Measurements from ENCODE around the gene MSI2. TPM values are rescaled to one million over a fixed set of nuclear protein-coding genes. Genes with fewer than 3 reads are reported as not detected.

MSI2 gene
- total and polyA plus RNA-seq, 2 donors (not counting 1 experiment from before 2014, with no cell fraction given), result 16.1 to 196 TPM

DNA sequence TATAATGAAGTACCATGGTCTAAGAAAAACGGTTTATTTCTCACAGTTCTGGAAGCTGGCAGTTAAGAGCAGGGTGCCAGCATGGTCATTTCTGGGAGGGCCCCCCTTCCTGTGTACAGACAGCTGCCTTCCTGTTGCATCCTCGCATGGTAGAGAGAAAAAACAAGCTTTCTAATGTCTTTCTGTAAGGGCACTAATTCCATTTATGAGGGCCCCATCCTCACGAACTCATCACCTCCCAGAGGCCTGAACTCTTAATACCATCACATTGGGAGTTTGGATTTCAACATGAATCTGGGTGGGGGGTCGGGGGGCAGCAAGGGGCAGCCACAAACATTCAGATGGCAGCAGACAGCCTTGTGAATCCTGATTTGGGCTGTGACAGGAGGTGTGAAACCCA is 339.1 kb downstream of the MSI2 start:
- no peak overlapping the region for H2AFZ ChIP-seq (ENCODE audit: insufficient read depth, low read depth, low read length, poor library complexity, severe bottlenecking)
- no peak for TF ChIP-seq CTCF (IDR thresholded peaks at IDR 0.05)
- TF ChIP-seq EZH2 (IDR thresholded peaks at IDR 0.05; ENCODE audit: borderline replicate concordance, insufficient read depth, low read depth, low read length, poor library complexity, severe bottlenecking), result no peak
- POLR2A ChIA-PET, result no interaction called here
- H3K79me2 ChIP-seq (ENCODE audit: control insufficient read depth, insufficient read depth, low read length), result peaks cover 2% of the 10 kb centered on the region
- Mint-ChIP-seq H3K4me3 (no peak overlapping the region), H3K27me3 (no peaks in the 10 kb centered on the region), H3K9me3 (ENCODE audit: insufficient read depth) (peaks cover 2% of the 10 kb centered on the region), H3K27ac (no peak overlapping the region), H3K4me1 (peaks cover 25% of the 10 kb centered on the region)
- H4K20me1 ChIP-seq (ENCODE audit: control insufficient read depth, insufficient read depth, low read length, poor library complexity, severe bottlenecking), result no peaks in the 10 kb centered on the region
- no peak for ATAC-seq (ENCODE audit: low read depth)
- no peak for DNase-seq
- H3K9ac ChIP-seq (ENCODE audit: low read length), result no peak overlapping the region
- no peaks in the 10 kb centered on the region for H3K27me3 ChIP-seq (replicated peaks in 1 of 4; ENCODE audit: control extremely low read depth in 1 of 4, control insufficient read depth in 3 of 4, insufficient read depth in 4 of 4, low read length in 3 of 4)
- no peak overlapping the region for H3K4me3 ChIP-seq (ENCODE audit: control extremely low read depth in 1 of 5, extremely low read depth in 1 of 5, insufficient read depth in 1 of 5, low read depth in 2 of 5, low read length in 4 of 5)
- CTCF ChIA-PET, result interaction anchor here (1.0 to 2.2 kb wide), 6 partner anchors 12 to 352 kb away, joined by 3 to 8 read pairs (median 4); no protein-coding TSS in a partner anchor
- intact Hi-C loops (cut with micrococcal nuclease), result no loop called here
- H3K4me1 ChIP-seq (ENCODE audit: control insufficient read depth in 2 of 2, insufficient read depth in 2 of 2, low read length in 2 of 2), result peaks cover 18% of the 10 kb centered on the region in 2 donors
- peaks cover 0 to 15% (median 8%) of the 10 kb centered on the region in 3 donors for H3K9me3 ChIP-seq (ENCODE audit: control extremely low read depth in 1 of 3, control insufficient read depth in 2 of 3, insufficient read depth in 1 of 3, low read length in 2 of 3)
- H3K27ac ChIP-seq (ENCODE audit: low read length in 2 of 2), result no peak overlapping the region
- no peaks in the 10 kb centered on the region for H3K36me3 ChIP-seq (replicated peaks in 1 of 2; ENCODE audit: control extremely low read depth in 1 of 2, control insufficient read depth in 1 of 2, extremely low read depth in 1 of 2, insufficient read depth in 2 of 2, low read length in 1 of 2)
- 100% methylated on average over 2 of the region's 4 CpGs for WGBS (ENCODE audit: insufficient coverage)
- H3K4me2 ChIP-seq (replicated peaks; ENCODE audit: low read depth, low read length, poor library complexity, severe bottlenecking), result no peak overlapping the region

DNA sequence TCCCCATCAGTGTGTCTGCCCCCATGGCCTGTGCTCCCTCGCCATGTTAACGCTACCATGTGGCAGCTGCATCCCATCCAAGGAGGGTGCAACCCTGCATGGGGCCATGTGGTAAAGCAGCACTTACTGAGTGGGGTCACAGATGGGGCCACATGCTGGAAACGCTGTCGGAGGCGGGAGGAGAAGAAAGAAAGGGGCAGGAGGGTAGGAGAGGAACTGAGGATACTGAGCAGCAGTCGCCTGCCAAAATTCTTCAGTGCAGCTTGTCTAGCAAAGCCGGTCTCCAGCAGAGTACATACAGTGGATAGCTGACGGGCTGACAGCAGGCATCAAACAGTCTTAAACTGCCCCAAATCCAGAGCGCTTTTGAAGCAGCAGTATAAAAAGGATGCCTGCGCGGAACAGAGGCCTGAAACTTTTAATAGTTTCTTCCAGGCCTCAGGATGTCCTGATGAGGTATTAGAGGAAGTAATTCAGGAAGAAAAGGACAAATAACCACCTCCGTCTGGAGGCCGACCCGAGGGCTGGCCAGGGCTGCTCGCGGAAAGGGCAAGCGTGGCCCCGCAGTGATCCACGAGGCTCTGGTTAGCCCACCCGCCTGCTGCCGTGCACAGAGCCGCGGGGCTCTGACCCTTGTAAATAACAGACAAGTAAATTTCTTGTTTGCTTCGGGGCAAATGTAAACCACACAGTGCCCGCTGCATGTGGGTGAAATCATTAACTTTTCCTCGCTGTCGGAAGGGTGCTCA is 339.8 kb downstream of the MSI2 start:
- Mint-ChIP-seq H3K27ac (no peak overlapping the region), H3K4me3 (no peak overlapping the region), H3K9me3 (ENCODE audit: insufficient read depth) (peaks cover 2% of the 10 kb centered on the region), H3K27me3 (no peaks in the 10 kb centered on the region), H3K4me1 (peaks cover 30% of the 10 kb centered on the region)
- Histone ChIP-seq H3K36me3 (replicated peaks in 1 of 2; ENCODE audit: control extremely low read depth in 1 of 2, control insufficient read depth in 1 of 2, extremely low read depth in 1 of 2, insufficient read depth in 2 of 2, low read length in 1 of 2) (no peaks in the 10 kb centered on the region), H3K9me3 (ENCODE audit: control extremely low read depth in 1 of 3, control insufficient read depth in 2 of 3, insufficient read depth in 1 of 3, low read length in 2 of 3) (peaks cover 0 to 15% (median 8%) of the 10 kb centered on the region in 3 donors), H3K4me1 (ENCODE audit: control insufficient read depth in 2 of 2, insufficient read depth in 2 of 2, low read length in 2 of 2) (peaks cover 19 to 24% of the 10 kb centered on the region in 2 donors), H3K4me2 (replicated peaks; ENCODE audit: low read depth, low read length, poor library complexity, severe bottlenecking) (no peak overlapping the region), H3K79me2 (ENCODE audit: control insufficient read depth, insufficient read depth, low read length) (peaks cover 4% of the 10 kb centered on the region), H3K4me3 (ENCODE audit: control extremely low read depth in 1 of 5, extremely low read depth in 1 of 5, insufficient read depth in 1 of 5, low read depth in 2 of 5, low read length in 4 of 5) (no peak overlapping the region), H3K27me3 (replicated peaks in 1 of 4; ENCODE audit: control extremely low read depth in 1 of 4, control insufficient read depth in 3 of 4, insufficient read depth in 4 of 4, low read length in 3 of 4) (no peaks in the 10 kb centered on the region), H2AFZ (ENCODE audit: insufficient read depth, low read depth, low read length, poor library complexity, severe bottlenecking) (no peak overlapping the region), H4K20me1 (ENCODE audit: control insufficient read depth, insufficient read depth, low read length, poor library complexity, severe bottlenecking) (no peaks in the 10 kb centered on the region), H3K9ac (ENCODE audit: low read length) (no peak overlapping the region), H3K27ac (ENCODE audit: low read length in 2 of 2) (no peak overlapping the region)
- ChIA-PET CTCF (interaction anchor here (1.0 to 3.6 kb wide), 5 partner anchors 18 to 353 kb away, joined by 3 to 40 read pairs (median 6); no protein-coding TSS in a partner anchor), POLR2A (no interaction called here)
- no peak for DNase-seq
- intact Hi-C loops (cut with micrococcal nuclease), result no loop called here
- WGBS (ENCODE audit: insufficient coverage), result 86% methylated on average over 26 of the region's 27 CpGs
- ATAC-seq (ENCODE audit: low read depth), result no peak
- TF ChIP-seq CTCF (IDR thresholded peaks at IDR 0.05), result no peak
- TF ChIP-seq EZH2 (IDR thresholded peaks at IDR 0.05; ENCODE audit: borderline replicate concordance, insufficient read depth, low read depth, low read length, poor library complexity, severe bottlenecking), result no peak

All from B cell (primary cell).